ENCODE measurements around the gene TOM1L1. TPM values are rescaled to one million over a fixed set of nuclear protein-coding genes. Genes with fewer than 3 reads are reported as not detected.

The TOM1L1 gene
- total and polyA plus RNA-seq, 9 donors: 5.8 to 33.0 (median 8.9) TPM

DNA sequence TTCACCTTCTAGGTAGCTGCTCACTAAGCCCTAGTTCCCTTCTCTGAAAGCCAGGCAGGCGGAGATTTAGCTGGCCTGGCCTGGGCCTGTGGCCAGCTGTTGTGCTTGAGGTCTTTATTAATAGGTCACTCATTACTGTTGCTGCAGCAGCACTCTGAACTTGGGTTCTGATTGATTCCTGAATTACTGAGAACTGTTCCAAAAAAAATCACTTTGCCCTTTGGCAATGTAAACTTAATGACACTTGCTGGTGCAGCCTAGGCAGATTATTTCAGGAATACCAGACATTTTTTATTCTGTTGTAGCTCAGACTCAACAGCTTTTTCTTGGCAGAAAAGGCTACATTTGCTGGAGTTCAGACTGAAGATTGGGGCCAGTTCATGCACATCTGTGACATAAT is 2.7 kb downstream of the TOM1L1 start:
- TF ChIP-seq, protein P1, sequence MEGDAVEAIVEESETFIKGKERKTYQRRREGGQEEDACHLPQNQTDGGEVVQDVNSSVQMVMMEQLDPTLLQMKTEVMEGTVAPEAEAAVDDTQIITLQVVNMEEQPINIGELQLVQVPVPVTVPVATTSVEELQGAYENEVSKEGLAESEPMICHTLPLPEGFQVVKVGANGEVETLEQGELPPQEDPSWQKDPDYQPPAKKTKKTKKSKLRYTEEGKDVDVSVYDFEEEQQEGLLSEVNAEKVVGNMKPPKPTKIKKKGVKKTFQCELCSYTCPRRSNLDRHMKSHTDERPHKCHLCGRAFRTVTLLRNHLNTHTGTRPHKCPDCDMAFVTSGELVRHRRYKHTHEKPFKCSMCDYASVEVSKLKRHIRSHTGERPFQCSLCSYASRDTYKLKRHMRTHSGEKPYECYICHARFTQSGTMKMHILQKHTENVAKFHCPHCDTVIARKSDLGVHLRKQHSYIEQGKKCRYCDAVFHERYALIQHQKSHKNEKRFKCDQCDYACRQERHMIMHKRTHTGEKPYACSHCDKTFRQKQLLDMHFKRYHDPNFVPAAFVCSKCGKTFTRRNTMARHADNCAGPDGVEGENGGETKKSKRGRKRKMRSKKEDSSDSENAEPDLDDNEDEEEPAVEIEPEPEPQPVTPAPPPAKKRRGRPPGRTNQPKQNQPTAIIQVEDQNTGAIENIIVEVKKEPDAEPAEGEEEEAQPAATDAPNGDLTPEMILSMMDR (IDR thresholded peaks at IDR 0.05): no peak
- no peak for TF ChIP-seq POLR2A (IDR thresholded peaks at IDR 0.05)
- no peak for TF ChIP-seq EP300 (IDR thresholded peaks at IDR 0.05)
- DNase-seq: peak; percentile 13 to 42 (median 19)
- no peaks in the 10 kb centered on the region for H3K9me3 ChIP-seq

DNA sequence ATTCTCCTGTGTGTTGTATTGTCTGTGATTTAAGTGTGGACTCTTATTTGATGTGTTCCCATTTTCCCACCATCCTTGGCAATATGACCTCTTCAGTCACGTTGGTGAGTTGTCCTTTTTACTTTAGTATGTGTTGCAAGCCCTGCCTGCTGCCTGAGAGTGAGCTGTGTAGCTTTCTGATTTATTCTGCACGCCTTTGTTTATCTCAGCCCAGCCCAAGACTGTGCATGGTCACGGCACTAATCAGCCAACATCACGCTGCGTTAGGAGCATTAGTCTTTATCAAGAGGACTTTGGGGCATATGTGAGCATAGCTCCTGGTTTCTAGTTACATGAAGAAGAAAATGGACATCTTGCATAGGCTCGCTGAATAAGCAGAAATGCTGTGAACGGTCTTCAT is 6.0 kb downstream of the TOM1L1 start:
- no peaks in the 10 kb centered on the region for H3K9me3 ChIP-seq
- WGBS, 3 donors: 91 to 94% (median 92%) methylated on average over 7 of the region's 7 CpGs
- intact Hi-C loops (cut with DNase I): no loop called here
- H3K4me3 ChIP-seq: no peak overlapping the region
- H3K36me3 ChIP-seq: no peaks in the 10 kb centered on the region
- H3K27me3 ChIP-seq: no peaks in the 10 kb centered on the region
- no peak for DNase-seq
- H3K4me1 ChIP-seq (ENCODE audit: insufficient read depth): peaks cover 5% of the 10 kb centered on the region
- TF ChIP-seq, protein P1 (IDR thresholded peaks at IDR 0.05): no peak
- TF ChIP-seq EP300 (IDR thresholded peaks at IDR 0.05) (no peak), POLR2A (IDR thresholded peaks at IDR 0.05) (no peak)
- H3K27ac ChIP-seq: no peak overlapping the region

More for the DNA sequence above, 2.7 kb downstream of the TOM1L1 start:
- Histone ChIP-seq H3K27me3 (no peaks in the 10 kb centered on the region), H3K36me3 (no peaks in the 10 kb centered on the region), H3K27ac (no peak overlapping the region), H3K4me3 (no peak overlapping the region), H3K4me1 (ENCODE audit: insufficient read depth) (peaks cover 6% of the 10 kb centered on the region)
- intact Hi-C loops (cut with DNase I): no loop called here
- 16 to 26% (median 19%) methylated on average over 1 of the region's 1 CpG for WGBS, 3 donors

DNA sequence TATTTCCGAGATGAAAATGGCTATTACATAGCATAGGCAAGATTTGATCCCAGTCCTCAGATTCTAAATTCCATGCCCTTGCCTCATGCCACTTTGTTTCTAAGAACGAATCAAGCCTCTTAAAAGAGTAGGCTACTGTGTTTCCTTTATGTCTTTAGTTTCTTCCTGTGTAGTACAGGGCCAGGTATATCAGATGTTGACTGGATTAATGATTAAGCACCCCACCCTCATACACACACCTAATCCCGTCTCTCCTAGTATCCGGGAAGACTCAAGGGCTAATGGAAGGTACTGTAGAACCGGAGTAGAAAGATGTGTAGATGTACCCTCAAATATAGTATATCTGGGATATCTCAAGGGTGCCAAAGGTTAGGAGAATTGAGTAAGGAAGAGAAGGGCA is 6.7 kb downstream of the TOM1L1 start:
- Histone ChIP-seq H3K4me1 (ENCODE audit: insufficient read depth) (peaks cover 5% of the 10 kb centered on the region), H3K27me3 (no peaks in the 10 kb centered on the region), H3K27ac (no peak overlapping the region), H3K4me3 (no peak overlapping the region), H3K36me3 (no peaks in the 10 kb centered on the region), H3K9me3 (no peaks in the 10 kb centered on the region)
- intact Hi-C loops (cut with DNase I): no loop called here
- WGBS, 3 donors: 95 to 96% (median 95%) methylated on average over 5 of the region's 5 CpGs
- DNase-seq: no peak
- TF ChIP-seq POLR2A (IDR thresholded peaks at IDR 0.05): no peak
- TF ChIP-seq, protein P1 (IDR thresholded peaks at IDR 0.05): no peak
- no peak for TF ChIP-seq EP300 (IDR thresholded peaks at IDR 0.05)

DNA sequence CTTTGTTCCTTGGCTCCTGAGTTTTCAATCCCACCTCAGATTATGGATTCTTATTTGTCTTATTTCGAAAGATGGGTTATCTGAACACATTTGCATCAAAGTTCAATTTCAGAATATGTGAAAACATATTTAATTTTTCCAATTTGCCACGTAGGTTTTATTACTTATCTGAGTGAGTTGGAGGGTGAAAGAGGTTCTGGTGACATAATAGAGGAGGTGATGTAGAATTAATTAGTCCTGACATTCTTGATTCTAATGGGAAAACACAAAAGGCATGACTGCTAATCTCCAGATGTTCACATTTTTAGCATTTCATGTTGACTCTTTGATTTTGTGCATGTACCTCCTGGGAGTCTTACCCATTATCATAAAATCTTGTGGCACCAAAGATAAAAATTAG is 9.1 kb downstream of the TOM1L1 start:
- no peak for DNase-seq
- H3K4me1 ChIP-seq (ENCODE audit: insufficient read depth): no peaks in the 10 kb centered on the region
- TF ChIP-seq, protein P1 (IDR thresholded peaks at IDR 0.05): no peak
- no peak for TF ChIP-seq EP300 (IDR thresholded peaks at IDR 0.05)
- TF ChIP-seq POLR2A (IDR thresholded peaks at IDR 0.05): no peak
- no peak overlapping the region for H3K4me3 ChIP-seq
- H3K9me3 ChIP-seq: no peaks in the 10 kb centered on the region
- no peak overlapping the region for H3K27ac ChIP-seq
- no peaks in the 10 kb centered on the region for H3K27me3 ChIP-seq
- no peaks in the 10 kb centered on the region for H3K36me3 ChIP-seq
- intact Hi-C loops (cut with DNase I): loop anchor here in 1 of 4 donors (1.0 kb wide), 1 partner anchor 38 kb away; no protein-coding TSS in a partner anchor
- WGBS, 3 donors: 88 to 89% (median 88%) methylated on average over 2 of the region's 2 CpGs
